K562 (cell line): ENCODE results near the gene FNDC11. TPM values are rescaled to one million over a fixed set of nuclear protein-coding genes. Genes with fewer than 3 reads are reported as not detected.

Source experiments
- ATAC-seq: fragments of 200-7000 bp; cut with Tn5 transposase; 3 replicates; pipeline ENCODE4 v1.9.1; 2020; ENCODE audit warnings: moderate library complexity
- BruUV-seq: library from RNA; stranded (reverse); fragments of 400-500 nt; replicated peaks from 2 replicates; lab custom pipeline; 2021; lab: Mats Ljungman, UMichigan
- CTCF ChIA-PET: fragments of 300-600 bp; formaldehyde crosslinking; extraction: SDS; loops from one replicate; lab custom pipeline; 2021; ENCODE audit warnings: low intra/inter-chr PET ratio; lab: Yijun Ruan, JAX
- POLR2A ChIA-PET: fragments of 300-600, 350-650 bp; sonication (Branson Sonifier 250); formaldehyde crosslinking; extraction: SDS; loops from one replicate; lab custom pipeline; 2021; ENCODE audit warnings: antibody characterized with exemption, inconsistent platforms; lab: Yijun Ruan, JAX
- DNase-seq, 4 experiments: peaks; one replicate each; pipeline versions ENCODE4 v3.0.0 to v3.0.0-alpha.2; 2011 to 2018; ENCODE audit warnings: low spot score in 3 of 4, mixed read lengths in 3 of 4; ENCODE audit errors: extremely low read depth in 1 of 4
- FAIRE-seq: peaks from 2 replicates; lab custom pipeline; 2011; peaks lifted over from hg19 to GRCh38; lab: Jason Lieb, UNC
- H2AFZ ChIP-seq: 2 replicates; pipeline ENCODE4 v1.6.0; 2011; ENCODE audit warnings: low read depth, low read length, control low read depth, inconsistent platforms
- H3K27ac ChIP-seq: fragments of 200-600 bp; 3 replicates; pipeline ENCODE4 v1.8.0; 2011; ENCODE audit warnings: low read depth, mild to moderate bottlenecking, control low read depth, inconsistent platforms, low read length, moderate library complexity, mixed read lengths; ENCODE audit errors: extremely low read depth
- H3K27me3 ChIP-seq, 2 experiments: fragments of 300-600 bp in 1 of 2; 2 replicates in 1 of 2; 3 replicates in 1 of 2; pipeline versions ENCODE4 v1.6.0 to v1.8.0; 2011; ENCODE audit warnings: inconsistent platforms in 2 of 2, low read length in 2 of 2, mild to moderate bottlenecking in 1 of 2, mixed read lengths in 1 of 2, moderate library complexity in 1 of 2; ENCODE audit not compliant: control insufficient read depth in 2 of 2, insufficient read depth in 2 of 2
- H3K36me3 ChIP-seq: fragments of 300-600 bp; 3 replicates; pipeline ENCODE4 v1.8.0; 2011; ENCODE audit warnings: mild to moderate bottlenecking, low read length, inconsistent platforms; ENCODE audit not compliant: control insufficient read depth, insufficient read depth
- H3K4me1 ChIP-seq, 2 experiments: fragments of 200-600 bp in 1 of 2; replicated peaks in 1 of 2; 2 replicates in 1 of 2; 3 replicates in 1 of 2; pipeline versions ENCODE4 v1.5.1 to v1.8.0; 2011; ENCODE audit warnings: inconsistent platforms in 2 of 2, low read length in 2 of 2, mild to moderate bottlenecking in 1 of 2, mixed read lengths in 1 of 2, moderate library complexity in 1 of 2; ENCODE audit not compliant: control insufficient read depth in 2 of 2, insufficient read depth in 2 of 2
- H3K4me2 ChIP-seq: 2 replicates; pipeline ENCODE4 v1.6.1; 2011; ENCODE audit warnings: low read length, control low read depth, inconsistent platforms, mixed read lengths; ENCODE audit not compliant: insufficient read depth
- H3K4me3 ChIP-seq: fragments of 200-600 bp; sonication (generic), shearing (Covaris generic); 2 replicates; pipeline ENCODE4 v1.5.1; 2016; ENCODE audit warnings: control low read depth, inconsistent platforms
- H3K79me2 ChIP-seq: fragments of 200-600 bp; 3 replicates; pipeline ENCODE4 v1.8.0; 2011; ENCODE audit warnings: low read length, inconsistent platforms; ENCODE audit not compliant: control insufficient read depth, insufficient read depth
- H3K9ac ChIP-seq, 2 experiments: 2 replicates each; pipeline versions ENCODE4 v1.6.0 to v1.6.1; 2011; ENCODE audit warnings: low read depth in 2 of 2, low read length in 2 of 2, control low read depth in 1 of 2, inconsistent platforms in 1 of 2, mild to moderate bottlenecking in 1 of 2, mixed read lengths in 1 of 2; ENCODE audit not compliant: insufficient read depth in 1 of 2
- H3K9me1 ChIP-seq: one replicate; pipeline ENCODE4 v1.6.0; 2011; ENCODE audit warnings: inconsistent platforms, mild to moderate bottlenecking, low read length, moderate library complexity; ENCODE audit not compliant: control insufficient read depth, insufficient read depth
- H3K9me3 ChIP-seq: replicated peaks from 2 replicates; pipeline ENCODE4 v1.5.1; 2011; ENCODE audit warnings: low read depth, low read length, inconsistent platforms; ENCODE audit not compliant: control insufficient read depth, insufficient read depth
- H4K20me1 ChIP-seq: replicated peaks from 2 replicates; pipeline ENCODE4 v1.6.1; 2011; ENCODE audit warnings: low read length, inconsistent platforms, mixed read lengths; ENCODE audit not compliant: control insufficient read depth, insufficient read depth
- BRCA1 ChIP-seq, 2 experiments: fragments of 450-650 bp in 1 of 2; sonication (generic) in 1 of 2; formaldehyde crosslinking in 1 of 2; IDR thresholded peaks; 2 replicates each; pipeline versions ENCODE4 v1.5.0 to v1.6.1; 2017 to 2020; ENCODE audit warnings: mild to moderate bottlenecking in 1 of 2, missing genetic modification reagents in 1 of 2
- CBX3 ChIP-seq, 2 experiments: IDR thresholded peaks; 1 replicate in 1 of 2; 2 replicates in 1 of 2; pipeline ENCODE4 v1.6.1; 2012; ENCODE audit warnings: inconsistent platforms in 2 of 2, low read length in 2 of 2, borderline replicate concordance in 1 of 2, control low read depth in 1 of 2
- CCAR2 ChIP-seq: fragments of 200-400 bp; formaldehyde crosslinking; IDR thresholded peaks from 2 replicates; pipeline ENCODE4 v1.6.1; 2017; ENCODE audit warnings: mild to moderate bottlenecking, low read depth, low read length
- ETV1 ChIP-seq: fragments of 450-650 bp; conservative IDR thresholded peaks from 2 replicates; pipeline ENCODE4 v1.6.1; 2016; ENCODE audit warnings: missing genetic modification characterization, control low read depth, low read depth, missing compliant biosample characterization
- FIP1L1 ChIP-seq: fragments of 200-400 bp; formaldehyde crosslinking; IDR thresholded peaks from 2 replicates; pipeline ENCODE4 v1.6.1; 2018; ENCODE audit warnings: mild to moderate bottlenecking, low read depth, low read length; ENCODE audit not compliant: poor library complexity, severe bottlenecking
- KAT2B ChIP-seq: IDR thresholded peaks from one replicate; pipeline ENCODE4 v1.6.1; 2012; ENCODE audit warnings: low read depth, mild to moderate bottlenecking, control low read depth, inconsistent platforms, low read length, moderate library complexity
- KLF10 ChIP-seq: fragments of 250-450 bp; sonication (Bioruptor Pico); IDR thresholded peaks from 2 replicates; pipeline ENCODE4 v1.6.1; 2021; ENCODE audit warnings: matching md5 sums
- POLR2G ChIP-seq: fragments of 200-400 bp; formaldehyde crosslinking; IDR thresholded peaks from 2 replicates; pipeline ENCODE4 v1.6.1; 2017; ENCODE audit warnings: low read depth, mild to moderate bottlenecking, antibody characterized with exemption, low read length, moderate library complexity
- RBM39 ChIP-seq: fragments of 200-400 bp; formaldehyde crosslinking; optimal IDR thresholded peaks from 2 replicates; pipeline ENCODE3; 2018; ENCODE audit warnings: low read depth, low read length
- SMC3 ChIP-seq: conservative IDR thresholded peaks from 2 replicates; pipeline ENCODE4 v1.6.1; 2011; ENCODE audit warnings: low read depth, low read length, improper control_type of control experiment; ENCODE audit not compliant: insufficient read depth
- SP1 ChIP-seq: sonication (generic); formaldehyde crosslinking; IDR thresholded peaks from 2 replicates; pipeline ENCODE4 v1.8.1; 2022; ENCODE audit warnings: mild to moderate bottlenecking, missing genetic modification reagents
- TBL1XR1 ChIP-seq, 2 experiments: IDR thresholded peaks; 2 replicates each; pipeline ENCODE4 v1.6.1; 2012; ENCODE audit warnings: improper control_type of control experiment in 2 of 2, low read length in 2 of 2, mild to moderate bottlenecking in 1 of 2
- USF1 ChIP-seq: sonication (generic); formaldehyde crosslinking; IDR thresholded peaks from 2 replicates; pipeline ENCODE4 v1.9.0; 2022; ENCODE audit warnings: mild to moderate bottlenecking, missing genetic modification reagents
- ZBTB33 ChIP-seq: sonication (generic); formaldehyde crosslinking; IDR thresholded peaks from 2 replicates; pipeline ENCODE4 v1.8.1; 2023; ENCODE audit warnings: mild to moderate bottlenecking, missing genetic modification reagents
- WGBS: fragments of 100-300 bp; shearing (Covaris generic); methylation state at CpG from one replicate; pipeline ENCODE4 v1.1.6; 2016; ENCODE audit warnings: low coverage, mixed read lengths; ENCODE audit not compliant: insufficient coverage; ENCODE audit errors: missing lambda C conversion rate; 5-methylcytosine and 5-hydroxymethylcytosine counted together
- in situ Hi-C: fragments of 300-500 bp; cut with MboI; formaldehyde crosslinking; loops from 4 replicates; pipeline ENCODE4 v1.15.0; 2018; ENCODE audit warnings: inconsistent platforms, mixed read lengths
- intact Hi-C: fragments of 100-400 bp; cut with micrococcal nuclease; formaldehyde crosslinking; loops from 2 replicates; pipeline ENCODE4 v1.14.2; 2022
- polyA plus RNA-seq, 8 experiments: library from polyadenylated mRNA; depleted of rRNA in 4 of 8; stranded (reverse) in 5 of 8; unstranded in 3 of 8; fragments of >200 nt; fragmentation: Nextera tagmentation in 2 of 8; fragmentation: Illumina TruSeq in 1 of 8; extraction: Ambion mirVana in 2 of 8; extraction: Trizol in 1 of 8; gene quantifications; 2 replicates each; pipeline versions ENCODE4 v1.2.1 to v1.2.3, GENCODE V29; 2011 to 2014; ENCODE audit warnings: inconsistent platforms in 1 of 8, missing spikeins in 1 of 8
- total RNA-seq, 7 experiments: library from RNA; depleted of rRNA in 6 of 7; stranded (reverse); fragments of >200 nt in 6 of 7; fragmentation: Illumina TruSeq in 2 of 7; extraction: Trizol in 2 of 7; gene quantifications; 2 replicates each; pipeline versions ENCODE4 v1.2.1 to v1.2.3, GENCODE V29; 2011 to 2021; ENCODE audit warnings: low replicate concordance in 1 of 7

The FNDC11 gene
- total and polyA plus RNA-seq, 9 of the 15 experiments (the other 6 are each of a cell fraction or from before 2014, with no cell fraction given), result 0.08 to 2.3 (median 0.64) TPM; not detected in 2

- H3K79me2 ChIP-seq, result no peaks in the 10 kb centered on the region
- H3K36me3 ChIP-seq, result no peaks in the 10 kb centered on the region
- in situ Hi-C loops (no loop called here), intact Hi-C loops (no loop called here)
- CTCF ChIA-PET, result no interaction called here
- H2AFZ ChIP-seq, result no peak overlapping the region
- H3K27ac ChIP-seq, result no peak overlapping the region
- DNase-seq (no peak), ATAC-seq (no peak), FAIRE-seq (no peak)
- peaks cover 3% of the 10 kb centered on the region; the same call in 1 of the 2 replicates for H4K20me1 ChIP-seq
- H3K4me2 ChIP-seq, result no peak overlapping the region
- POLR2A ChIA-PET, result interaction anchor here (0.5 to 2.3 kb wide), 4 partner anchors 11 to 583 kb away, joined by 3 to 7 read pairs (median 4); no protein-coding TSS in a partner anchor
- 73% methylated on average over 38 of the region's 43 CpGs for WGBS
- peaks cover 0 to 91% of the 10 kb centered on the region in 2 experiments; a peak in 4 of 5 replicates for H3K4me1 ChIP-seq
- peaks cover 0 to 24% of the 10 kb centered on the region in 2 experiments; a peak in 2 of 5 replicates for H3K27me3 ChIP-seq
- no peak overlapping the region; a peak in 1 of 4 replicates for H3K9ac ChIP-seq
- H3K9me3 ChIP-seq, result no peaks in the 10 kb centered on the region
- BruUV-seq, result no TSS peak
- H3K4me3 ChIP-seq, result no peak overlapping the region
- TF ChIP-seq RBM39 (no peak), SMC3 (no peak), POLR2G (peak; percentile 29), TBL1XR1 (IDR thresholded peaks at IDR 0.05; ENCODE audit: low read length in 2 of 2) (no peak), USF1 (CRISPR knock-in tag) (no peak), CBX3 (IDR thresholded peaks at IDR 0.05; ENCODE audit: borderline replicate concordance in 1 of 2, low read length in 2 of 2) (no peak), FIP1L1 (peak; percentile 31), ETV1 (tag) (no peak), KLF10 (CRISPR knock-in tag) (no peak), KAT2B (no peak), CCAR2 (no peak), SP1 (no peak), BRCA1 (IDR thresholded peaks at IDR 0.05) (no peak), BRCA1 (CRISPR knock-in tag; IDR thresholded peaks at IDR 0.05) (no peak), ZBTB33 (CRISPR knock-in tag) (peak; percentile 94)
- peaks cover 3% of the 10 kb centered on the region for H3K9me1 ChIP-seq
Measured at GRCh38 chr20:63568170-63568981, 14.4 kb downstream of the FNDC11 start.
